ENCODE data around the gene TCF7L1.

- TF ChIP-seq CTCF (IDR thresholded peaks at IDR 0.05), result no peak
- no peak for TF ChIP-seq POLR2AphosphoS5 (IDR thresholded peaks at IDR 0.05)
Observed at GRCh38 chr2:85213901-85214512, 80.8 kb downstream of the TCF7L1 start.
